ENCODE results near the gene TEX22.

The TEX22 gene

DNA sequence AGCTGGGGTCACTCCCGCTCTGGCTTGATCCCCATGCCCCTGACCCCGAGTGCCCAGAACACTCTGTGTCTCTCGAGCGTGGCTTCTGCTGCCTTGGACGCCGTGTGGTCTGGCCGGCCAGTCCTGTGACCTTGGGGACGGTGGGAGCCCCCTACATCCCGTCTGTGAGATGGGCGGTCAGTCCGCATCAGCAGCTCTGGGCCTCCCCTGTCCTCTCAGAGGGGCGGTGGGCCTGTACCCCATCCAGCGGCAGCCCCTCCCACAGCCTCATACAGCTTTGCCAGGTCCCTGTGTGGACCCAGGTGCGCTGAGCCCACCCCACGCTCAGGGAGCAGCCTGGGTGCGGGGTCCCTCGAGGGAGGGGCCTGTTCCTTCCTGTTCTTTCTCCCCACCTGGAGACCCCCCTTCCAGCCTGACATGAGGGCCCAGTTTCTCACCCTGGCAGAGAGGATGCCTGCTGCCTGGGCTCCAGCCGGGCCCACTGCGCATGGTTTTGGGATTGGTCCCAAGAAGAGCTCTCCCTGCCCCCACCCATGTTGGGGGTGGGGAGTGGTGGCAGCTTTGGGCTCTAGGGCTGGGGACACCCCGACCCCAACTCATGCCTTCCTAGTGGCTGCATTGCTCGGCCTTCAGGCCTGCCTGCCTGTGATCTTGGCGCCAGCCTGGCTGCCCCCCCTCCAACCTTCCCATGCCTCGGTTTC is 22.8 kb downstream of the TEX22 start:
- peak overlapping the region; percentile 82 for H3K4me3 ChIP-seq (ENCODE audit: control insufficient read depth, low read depth, low read length)
- no peak for DNase-seq (ENCODE audit: low read depth)
- TF ChIP-seq, protein P1, sequence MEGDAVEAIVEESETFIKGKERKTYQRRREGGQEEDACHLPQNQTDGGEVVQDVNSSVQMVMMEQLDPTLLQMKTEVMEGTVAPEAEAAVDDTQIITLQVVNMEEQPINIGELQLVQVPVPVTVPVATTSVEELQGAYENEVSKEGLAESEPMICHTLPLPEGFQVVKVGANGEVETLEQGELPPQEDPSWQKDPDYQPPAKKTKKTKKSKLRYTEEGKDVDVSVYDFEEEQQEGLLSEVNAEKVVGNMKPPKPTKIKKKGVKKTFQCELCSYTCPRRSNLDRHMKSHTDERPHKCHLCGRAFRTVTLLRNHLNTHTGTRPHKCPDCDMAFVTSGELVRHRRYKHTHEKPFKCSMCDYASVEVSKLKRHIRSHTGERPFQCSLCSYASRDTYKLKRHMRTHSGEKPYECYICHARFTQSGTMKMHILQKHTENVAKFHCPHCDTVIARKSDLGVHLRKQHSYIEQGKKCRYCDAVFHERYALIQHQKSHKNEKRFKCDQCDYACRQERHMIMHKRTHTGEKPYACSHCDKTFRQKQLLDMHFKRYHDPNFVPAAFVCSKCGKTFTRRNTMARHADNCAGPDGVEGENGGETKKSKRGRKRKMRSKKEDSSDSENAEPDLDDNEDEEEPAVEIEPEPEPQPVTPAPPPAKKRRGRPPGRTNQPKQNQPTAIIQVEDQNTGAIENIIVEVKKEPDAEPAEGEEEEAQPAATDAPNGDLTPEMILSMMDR (IDR thresholded peaks at IDR 0.05; ENCODE audit: control insufficient read depth, insufficient read depth, low read depth, low read length, missing control alignments): no peak

GRCh38 chr14:105421723-105422615 is 23.6 kb downstream of the TEX22 start:
- H3K4me3 ChIP-seq (ENCODE audit: control insufficient read depth, low read depth, low read length): peak overlapping the region; percentile 82

GRCh38 chr14:105422695-105423487 is 24.6 kb downstream of the TEX22 start:
- DNase-seq (ENCODE audit: low read depth): no peak
- TF ChIP-seq, protein P1 (IDR thresholded peaks at IDR 0.05; ENCODE audit: control insufficient read depth, insufficient read depth, low read depth, low read length, missing control alignments): no peak
- H3K4me3 ChIP-seq (ENCODE audit: control insufficient read depth, low read depth, low read length): no peak overlapping the region

More at GRCh38 chr14:105421723-105422615, 23.6 kb downstream of the TEX22 start:
- TF ChIP-seq, protein P1 (IDR thresholded peaks at IDR 0.05; ENCODE audit: control insufficient read depth, insufficient read depth, low read depth, low read length, missing control alignments): no peak
- DNase-seq (ENCODE audit: low read depth): no peak

DNA sequence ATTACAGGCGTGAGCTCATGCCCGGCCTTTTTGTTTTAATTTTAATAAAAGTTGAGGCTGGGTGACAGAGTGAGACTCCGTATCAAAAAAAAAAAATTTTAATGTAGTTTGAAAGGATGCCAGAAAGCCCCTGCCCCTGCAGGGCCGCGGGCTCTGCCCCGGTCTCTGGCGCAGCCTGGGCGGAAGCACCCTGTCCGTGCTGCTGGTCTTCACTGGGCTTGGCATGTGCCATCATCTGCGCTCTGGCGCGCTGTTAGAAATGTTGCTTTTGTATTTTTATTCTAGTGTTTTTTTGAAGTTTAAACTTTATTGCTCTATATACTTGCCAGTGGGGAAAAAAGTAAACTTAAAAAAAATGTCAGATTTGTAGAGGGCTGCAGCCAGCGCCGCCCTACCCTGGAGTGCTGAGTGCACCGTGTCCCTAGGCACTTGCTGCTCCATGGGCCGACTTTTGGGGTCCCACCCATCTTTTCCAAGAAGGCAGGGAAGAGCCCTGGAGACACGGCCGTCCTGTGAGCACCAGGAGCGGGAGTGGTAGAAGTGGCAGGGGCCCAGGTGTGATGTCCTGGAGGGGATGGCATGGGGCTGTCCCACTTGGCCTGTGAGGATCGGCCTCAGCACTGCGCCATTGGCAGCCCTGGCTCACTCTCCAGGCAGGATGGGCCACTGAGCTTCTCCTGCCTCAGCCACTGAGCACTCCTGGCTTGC is 25.3 kb downstream of the TEX22 start:
- TF ChIP-seq, protein P1 (IDR thresholded peaks at IDR 0.05; ENCODE audit: control insufficient read depth, insufficient read depth, low read depth, low read length, missing control alignments): no peak
- H3K4me3 ChIP-seq (ENCODE audit: control insufficient read depth, low read depth, low read length): no peak overlapping the region
- DNase-seq (ENCODE audit: low read depth): no peak

GRCh38 chr14:105424861-105425260 is 26.5 kb downstream of the TEX22 start:
- no peak for DNase-seq (ENCODE audit: low read depth)
- no peak overlapping the region for H3K4me3 ChIP-seq (ENCODE audit: control insufficient read depth, low read depth, low read length)
- TF ChIP-seq, protein P1 (IDR thresholded peaks at IDR 0.05; ENCODE audit: control insufficient read depth, insufficient read depth, low read depth, low read length, missing control alignments): no peak

DNA sequence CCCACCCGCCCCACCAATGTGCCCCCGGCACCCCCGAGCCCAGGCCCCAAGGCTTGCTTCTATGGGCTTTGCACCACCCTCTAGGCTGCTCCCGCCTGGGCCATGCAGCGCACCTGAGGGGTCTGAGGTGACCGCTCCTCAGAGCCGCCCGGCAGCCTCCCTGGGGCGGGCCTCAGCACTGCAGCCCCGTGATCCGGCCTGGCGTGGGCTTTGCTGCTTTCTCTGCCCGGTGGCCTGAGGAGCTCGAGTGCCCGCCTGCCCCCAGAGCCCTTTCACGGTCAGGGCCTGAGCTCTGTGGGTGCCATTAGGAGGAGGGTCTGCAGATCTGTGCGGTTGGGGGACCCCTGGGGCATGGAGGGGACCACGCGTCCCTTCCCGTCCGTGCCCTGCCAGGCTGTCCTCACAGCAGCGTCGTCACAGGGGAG is 27.5 kb downstream of the TEX22 start:
- TF ChIP-seq, protein P1 (IDR thresholded peaks at IDR 0.05; ENCODE audit: control insufficient read depth, insufficient read depth, low read depth, low read length, missing control alignments): no peak
- DNase-seq (ENCODE audit: low read depth): no peak
- H3K4me3 ChIP-seq (ENCODE audit: control insufficient read depth, low read depth, low read length): no peak overlapping the region

All from AG09309 (cell line).